ENCODE data around the gene SCO2. TPM values are rescaled to one million over a fixed set of nuclear protein-coding genes. Genes with fewer than 3 reads are reported as not detected.

SCO2 gene
- total RNA-seq, 1 experiment from 2014 or later: 3.0 TPM

GRCh38 chr22:50569896-50570535 lies 44.6 kb upstream of the SCO2 start:
- Histone ChIP-seq H3K27ac (no peak overlapping the region), H4K20me1 (ENCODE audit: insufficient read depth) (no peaks in the 10 kb centered on the region), H3K9me2 (ENCODE audit: insufficient read depth) (no peaks in the 10 kb centered on the region), H3K4me1 (replicated peaks; ENCODE audit: insufficient read depth) (no peaks in the 10 kb centered on the region), H3K4me3 (no peak overlapping the region), H3K36me3 (ENCODE audit: low read depth) (peaks cover 26% of the 10 kb centered on the region; the same call in 1 of the 2 replicates), H3K9me3 (ENCODE audit: insufficient read depth, low read depth) (no peaks in the 10 kb centered on the region), H2AFZ (no peak overlapping the region), H3K27me3 (ENCODE audit: insufficient read depth, low read depth) (no peaks in the 10 kb centered on the region), H3F3A (ENCODE audit: insufficient read depth, low read depth) (peaks cover 20% of the 10 kb centered on the region; the same call in 1 of the 2 replicates), H3K4me2 (no peak overlapping the region), H3K79me2 (ENCODE audit: low read depth) (no peaks in the 10 kb centered on the region)
- POLR2A ChIA-PET (ENCODE audit: unreplicated experiment): no interaction called here
- CTCF ChIA-PET: no interaction called here
- no peak for TF ChIP-seq EZH2 (IDR thresholded peaks at IDR 0.05; ENCODE audit: low read depth)
- TF ChIP-seq, protein P1, sequence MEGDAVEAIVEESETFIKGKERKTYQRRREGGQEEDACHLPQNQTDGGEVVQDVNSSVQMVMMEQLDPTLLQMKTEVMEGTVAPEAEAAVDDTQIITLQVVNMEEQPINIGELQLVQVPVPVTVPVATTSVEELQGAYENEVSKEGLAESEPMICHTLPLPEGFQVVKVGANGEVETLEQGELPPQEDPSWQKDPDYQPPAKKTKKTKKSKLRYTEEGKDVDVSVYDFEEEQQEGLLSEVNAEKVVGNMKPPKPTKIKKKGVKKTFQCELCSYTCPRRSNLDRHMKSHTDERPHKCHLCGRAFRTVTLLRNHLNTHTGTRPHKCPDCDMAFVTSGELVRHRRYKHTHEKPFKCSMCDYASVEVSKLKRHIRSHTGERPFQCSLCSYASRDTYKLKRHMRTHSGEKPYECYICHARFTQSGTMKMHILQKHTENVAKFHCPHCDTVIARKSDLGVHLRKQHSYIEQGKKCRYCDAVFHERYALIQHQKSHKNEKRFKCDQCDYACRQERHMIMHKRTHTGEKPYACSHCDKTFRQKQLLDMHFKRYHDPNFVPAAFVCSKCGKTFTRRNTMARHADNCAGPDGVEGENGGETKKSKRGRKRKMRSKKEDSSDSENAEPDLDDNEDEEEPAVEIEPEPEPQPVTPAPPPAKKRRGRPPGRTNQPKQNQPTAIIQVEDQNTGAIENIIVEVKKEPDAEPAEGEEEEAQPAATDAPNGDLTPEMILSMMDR (conservative IDR thresholded peaks at IDR 0.05): no peak
- BruUV-seq (replicated peaks): no TSS peak
- intact Hi-C loops (cut with micrococcal nuclease; ENCODE audit: unreplicated experiment): no loop called here
- no peak for DNase-seq

- POLR2A ChIA-PET (ENCODE audit: unreplicated experiment): interaction anchor here (0.6 kb wide), 1 partner anchor 61 kb away, joined by 8 read pairs; the partner anchor contains the start of gene NCAPH2
- DNase-seq: no peak
- no peaks in the 10 kb centered on the region for H4K20me1 ChIP-seq (ENCODE audit: insufficient read depth)
- no peak overlapping the region for H3K27ac ChIP-seq
- H3K4me3 ChIP-seq: no peak overlapping the region
- BruUV-seq (replicated peaks): no TSS peak
- peaks cover 20% of the 10 kb centered on the region; the same call in 1 of the 2 replicates for H3F3A ChIP-seq (ENCODE audit: insufficient read depth, low read depth)
- no peaks in the 10 kb centered on the region for H3K9me3 ChIP-seq (ENCODE audit: insufficient read depth, low read depth)
- peaks cover 8% of the 10 kb centered on the region for H3K4me1 ChIP-seq (replicated peaks; ENCODE audit: insufficient read depth)
- no peaks in the 10 kb centered on the region for H3K79me2 ChIP-seq (ENCODE audit: low read depth)
- H3K27me3 ChIP-seq (ENCODE audit: insufficient read depth, low read depth): no peaks in the 10 kb centered on the region
- H2AFZ ChIP-seq: no peak overlapping the region
- peaks cover 21% of the 10 kb centered on the region; the same call in 1 of the 2 replicates for H3K36me3 ChIP-seq (ENCODE audit: low read depth)
- TF ChIP-seq, protein P1 (conservative IDR thresholded peaks at IDR 0.05): no peak
- no peak for TF ChIP-seq EZH2 (IDR thresholded peaks at IDR 0.05; ENCODE audit: low read depth)
- intact Hi-C loops (cut with micrococcal nuclease; ENCODE audit: unreplicated experiment): no loop called here
- CTCF ChIA-PET: no interaction called here
- H3K4me2 ChIP-seq: no peak overlapping the region
- no peaks in the 10 kb centered on the region for H3K9me2 ChIP-seq (ENCODE audit: insufficient read depth)
These were observed 43.7 kb upstream of the SCO2 start for GRCh38 chr22:50569041-50569459.

- Histone ChIP-seq H3K4me1 (replicated peaks; ENCODE audit: insufficient read depth) (peaks cover 13% of the 10 kb centered on the region), H3F3A (ENCODE audit: insufficient read depth, low read depth) (peaks cover 20% of the 10 kb centered on the region; the same call in 1 of the 2 replicates), H2AFZ (no peak overlapping the region), H3K36me3 (ENCODE audit: low read depth) (peaks cover 21% of the 10 kb centered on the region; the same call in 1 of the 2 replicates), H4K20me1 (ENCODE audit: insufficient read depth) (no peaks in the 10 kb centered on the region), H3K9me3 (ENCODE audit: insufficient read depth, low read depth) (no peaks in the 10 kb centered on the region), H3K9me2 (ENCODE audit: insufficient read depth) (no peaks in the 10 kb centered on the region), H3K4me3 (no peak overlapping the region), H3K27me3 (ENCODE audit: insufficient read depth, low read depth) (no peaks in the 10 kb centered on the region), H3K27ac (no peak overlapping the region), H3K79me2 (ENCODE audit: low read depth) (no peaks in the 10 kb centered on the region), H3K4me2 (no peak overlapping the region)
- no peak for TF ChIP-seq EZH2 (IDR thresholded peaks at IDR 0.05; ENCODE audit: low read depth)
- TF ChIP-seq, protein P1 (conservative IDR thresholded peaks at IDR 0.05): no peak
- no TSS peak for BruUV-seq (replicated peaks)
- ChIA-PET POLR2A (ENCODE audit: unreplicated experiment) (no interaction called here), CTCF (no interaction called here)
- intact Hi-C loops (cut with micrococcal nuclease; ENCODE audit: unreplicated experiment): no loop called here
- DNase-seq: no peak
These were observed 43.2 kb upstream of the SCO2 start for GRCh38 chr22:50568626-50569025.
